ENCODE results near the gene FGGY. TPM values are rescaled to one million over a fixed set of nuclear protein-coding genes. Genes with fewer than 3 reads are reported as not detected.

The FGGY gene
- total RNA-seq, 1 experiment from 2014 or later: 12.0 TPM

DNA sequence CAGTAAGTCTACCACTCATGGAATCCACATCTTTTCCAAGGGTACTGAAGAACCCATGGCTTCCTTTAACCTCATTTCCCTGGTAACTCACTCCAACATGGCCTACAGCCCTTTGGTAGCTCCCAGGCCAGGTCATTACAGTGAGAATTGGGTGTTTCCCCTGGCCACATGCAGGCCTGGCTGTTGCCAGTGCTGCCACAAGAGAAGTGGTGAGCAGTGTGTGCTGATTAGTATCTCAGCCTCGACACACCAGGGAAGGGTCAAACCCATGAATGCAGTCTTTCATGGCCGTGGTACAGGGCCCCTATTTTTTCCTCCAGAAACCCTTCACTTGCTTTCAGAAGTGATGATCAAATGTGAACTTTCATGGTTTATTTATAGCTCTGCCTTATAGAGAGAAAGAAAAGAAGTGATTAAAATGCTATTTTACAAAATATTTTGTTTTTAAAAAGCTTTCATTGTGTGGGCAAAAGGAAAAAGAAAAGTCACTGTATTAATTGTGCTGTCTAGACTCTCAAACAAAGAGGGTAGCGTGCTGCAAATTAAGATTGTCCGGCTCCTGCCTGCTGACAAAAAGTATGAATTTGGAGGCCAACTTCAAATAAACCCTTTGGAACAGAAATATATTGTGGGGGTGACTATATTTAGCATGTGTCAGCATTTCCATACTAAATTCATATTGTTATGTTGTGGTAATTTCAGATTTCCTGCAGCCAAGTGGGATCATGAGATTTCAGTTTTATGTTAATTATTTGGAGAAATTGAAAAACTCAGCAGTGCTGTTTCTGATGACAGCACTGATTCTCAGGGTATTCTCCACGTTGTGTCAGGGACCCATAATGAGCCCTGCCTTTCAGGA, 455.9 kb downstream of the FGGY start:
- ChIA-PET POLR2A (no interaction called here), CTCF (no interaction called here)
- Mint-ChIP-seq H3K4me1 (peaks cover 6% of the 10 kb centered on the region), H3K27ac (no peak overlapping the region), H3K36me3 (no peaks in the 10 kb centered on the region), H3K4me3 (no peak overlapping the region), H3K9me3 (no peaks in the 10 kb centered on the region), H3K27me3 (ENCODE audit: low read depth) (no peaks in the 10 kb centered on the region)
- no peak for ATAC-seq
- TF ChIP-seq, protein P1, sequence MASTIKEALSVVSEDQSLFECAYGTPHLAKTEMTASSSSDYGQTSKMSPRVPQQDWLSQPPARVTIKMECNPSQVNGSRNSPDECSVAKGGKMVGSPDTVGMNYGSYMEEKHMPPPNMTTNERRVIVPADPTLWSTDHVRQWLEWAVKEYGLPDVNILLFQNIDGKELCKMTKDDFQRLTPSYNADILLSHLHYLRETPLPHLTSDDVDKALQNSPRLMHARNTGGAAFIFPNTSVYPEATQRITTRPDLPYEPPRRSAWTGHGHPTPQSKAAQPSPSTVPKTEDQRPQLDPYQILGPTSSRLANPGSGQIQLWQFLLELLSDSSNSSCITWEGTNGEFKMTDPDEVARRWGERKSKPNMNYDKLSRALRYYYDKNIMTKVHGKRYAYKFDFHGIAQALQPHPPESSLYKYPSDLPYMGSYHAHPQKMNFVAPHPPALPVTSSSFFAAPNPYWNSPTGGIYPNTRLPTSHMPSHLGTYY (CRISPR knock-in tag; IDR thresholded peaks at IDR 0.05): no peak
- TF ChIP-seq NR3C1 (CRISPR knock-in tag; conservative IDR thresholded peaks at IDR 0.05; ENCODE audit: low read depth) (no peak), CREM (CRISPR knock-in tag; IDR thresholded peaks at IDR 0.05) (no peak), MYBL2 (CRISPR knock-in tag; IDR thresholded peaks at IDR 0.05) (no peak), IRF2 (CRISPR knock-in tag; IDR thresholded peaks at IDR 0.05; ENCODE audit: borderline replicate concordance, low read depth) (no peak), TEAD4 (CRISPR knock-in tag; IDR thresholded peaks at IDR 0.05) (no peak), NFYB (CRISPR knock-in tag; conservative IDR thresholded peaks at IDR 0.05; ENCODE audit: low read depth) (no peak), ZNF317 (CRISPR knock-in tag; IDR thresholded peaks at IDR 0.05; ENCODE audit: borderline replicate concordance, low read depth) (no peak), ZNF219 (CRISPR knock-in tag; IDR thresholded peaks at IDR 0.05; ENCODE audit: borderline replicate concordance) (no peak), FOXK1 (CRISPR knock-in tag; IDR thresholded peaks at IDR 0.05) (no peak), PRRX2 (CRISPR knock-in tag; IDR thresholded peaks at IDR 0.05) (no peak)
- TF ChIP-seq, protein P2, sequence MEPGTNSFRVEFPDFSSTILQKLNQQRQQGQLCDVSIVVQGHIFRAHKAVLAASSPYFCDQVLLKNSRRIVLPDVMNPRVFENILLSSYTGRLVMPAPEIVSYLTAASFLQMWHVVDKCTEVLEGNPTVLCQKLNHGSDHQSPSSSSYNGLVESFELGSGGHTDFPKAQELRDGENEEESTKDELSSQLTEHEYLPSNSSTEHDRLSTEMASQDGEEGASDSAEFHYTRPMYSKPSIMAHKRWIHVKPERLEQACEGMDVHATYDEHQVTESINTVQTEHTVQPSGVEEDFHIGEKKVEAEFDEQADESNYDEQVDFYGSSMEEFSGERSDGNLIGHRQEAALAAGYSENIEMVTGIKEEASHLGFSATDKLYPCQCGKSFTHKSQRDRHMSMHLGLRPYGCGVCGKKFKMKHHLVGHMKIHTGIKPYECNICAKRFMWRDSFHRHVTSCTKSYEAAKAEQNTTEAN (CRISPR knock-in tag; IDR thresholded peaks at IDR 0.05): no peak
- TF ChIP-seq, protein P3, sequence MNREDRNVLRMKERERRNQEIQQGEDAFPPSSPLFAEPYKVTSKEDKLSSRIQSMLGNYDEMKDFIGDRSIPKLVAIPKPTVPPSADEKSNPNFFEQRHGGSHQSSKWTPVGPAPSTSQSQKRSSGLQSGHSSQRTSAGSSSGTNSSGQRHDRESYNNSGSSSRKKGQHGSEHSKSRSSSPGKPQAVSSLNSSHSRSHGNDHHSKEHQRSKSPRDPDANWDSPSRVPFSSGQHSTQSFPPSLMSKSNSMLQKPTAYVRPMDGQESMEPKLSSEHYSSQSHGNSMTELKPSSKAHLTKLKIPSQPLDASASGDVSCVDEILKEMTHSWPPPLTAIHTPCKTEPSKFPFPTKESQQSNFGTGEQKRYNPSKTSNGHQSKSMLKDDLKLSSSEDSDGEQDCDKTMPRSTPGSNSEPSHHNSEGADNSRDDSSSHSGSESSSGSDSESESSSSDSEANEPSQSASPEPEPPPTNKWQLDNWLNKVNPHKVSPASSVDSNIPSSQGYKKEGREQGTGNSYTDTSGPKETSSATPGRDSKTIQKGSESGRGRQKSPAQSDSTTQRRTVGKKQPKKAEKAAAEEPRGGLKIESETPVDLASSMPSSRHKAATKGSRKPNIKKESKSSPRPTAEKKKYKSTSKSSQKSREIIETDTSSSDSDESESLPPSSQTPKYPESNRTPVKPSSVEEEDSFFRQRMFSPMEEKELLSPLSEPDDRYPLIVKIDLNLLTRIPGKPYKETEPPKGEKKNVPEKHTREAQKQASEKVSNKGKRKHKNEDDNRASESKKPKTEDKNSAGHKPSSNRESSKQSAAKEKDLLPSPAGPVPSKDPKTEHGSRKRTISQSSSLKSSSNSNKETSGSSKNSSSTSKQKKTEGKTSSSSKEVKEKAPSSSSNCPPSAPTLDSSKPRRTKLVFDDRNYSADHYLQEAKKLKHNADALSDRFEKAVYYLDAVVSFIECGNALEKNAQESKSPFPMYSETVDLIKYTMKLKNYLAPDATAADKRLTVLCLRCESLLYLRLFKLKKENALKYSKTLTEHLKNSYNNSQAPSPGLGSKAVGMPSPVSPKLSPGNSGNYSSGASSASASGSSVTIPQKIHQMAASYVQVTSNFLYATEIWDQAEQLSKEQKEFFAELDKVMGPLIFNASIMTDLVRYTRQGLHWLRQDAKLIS (CRISPR knock-in tag; IDR thresholded peaks at IDR 0.05; ENCODE audit: borderline replicate concordance): no peak
- no peak for DNase-seq (ENCODE audit: low spot score)

DNA sequence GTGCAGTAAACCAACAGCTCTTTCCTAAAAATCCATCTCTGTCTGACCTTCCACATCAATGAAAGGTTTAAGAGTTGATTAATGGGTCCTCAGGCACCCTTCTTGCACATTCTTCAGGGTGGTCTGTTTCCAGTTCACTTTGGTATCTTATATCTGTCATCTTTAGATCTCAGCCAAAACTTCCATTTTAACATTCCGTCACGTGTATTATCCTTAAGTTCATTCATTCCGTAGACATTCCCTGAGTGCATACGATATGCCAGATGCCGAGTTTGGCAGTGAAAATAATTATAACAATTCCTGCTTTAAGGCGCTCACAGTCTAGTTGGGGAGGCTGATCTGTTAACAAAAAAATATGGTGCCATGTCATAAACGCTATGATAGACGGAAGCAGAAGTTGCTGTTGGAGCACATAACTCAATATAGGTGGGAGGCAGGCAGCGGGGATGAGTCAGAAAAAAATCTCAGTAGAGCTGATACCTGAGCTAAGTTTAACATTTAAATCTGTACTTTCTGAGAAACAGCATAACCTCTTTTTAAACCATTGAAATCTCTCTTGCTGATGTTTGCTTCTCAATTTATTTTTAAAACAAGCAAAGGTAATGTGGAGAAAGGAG, 458.3 kb downstream of the FGGY start:
- CTCF ChIA-PET: no interaction called here
- Mint-ChIP-seq H3K27ac (no peak overlapping the region), H3K36me3 (no peaks in the 10 kb centered on the region), H3K9me3 (no peaks in the 10 kb centered on the region), H3K4me3 (no peak overlapping the region), H3K4me1 (peaks cover 10% of the 10 kb centered on the region), H3K27me3 (ENCODE audit: low read depth) (0 out of 2 replicates have a peak, but pooled peaks cover 6% of the 10 kb centered on the region)
- POLR2A ChIA-PET: no interaction called here
- DNase-seq (ENCODE audit: low spot score) (no peak), ATAC-seq (no peak)
- TF ChIP-seq, protein P4, sequence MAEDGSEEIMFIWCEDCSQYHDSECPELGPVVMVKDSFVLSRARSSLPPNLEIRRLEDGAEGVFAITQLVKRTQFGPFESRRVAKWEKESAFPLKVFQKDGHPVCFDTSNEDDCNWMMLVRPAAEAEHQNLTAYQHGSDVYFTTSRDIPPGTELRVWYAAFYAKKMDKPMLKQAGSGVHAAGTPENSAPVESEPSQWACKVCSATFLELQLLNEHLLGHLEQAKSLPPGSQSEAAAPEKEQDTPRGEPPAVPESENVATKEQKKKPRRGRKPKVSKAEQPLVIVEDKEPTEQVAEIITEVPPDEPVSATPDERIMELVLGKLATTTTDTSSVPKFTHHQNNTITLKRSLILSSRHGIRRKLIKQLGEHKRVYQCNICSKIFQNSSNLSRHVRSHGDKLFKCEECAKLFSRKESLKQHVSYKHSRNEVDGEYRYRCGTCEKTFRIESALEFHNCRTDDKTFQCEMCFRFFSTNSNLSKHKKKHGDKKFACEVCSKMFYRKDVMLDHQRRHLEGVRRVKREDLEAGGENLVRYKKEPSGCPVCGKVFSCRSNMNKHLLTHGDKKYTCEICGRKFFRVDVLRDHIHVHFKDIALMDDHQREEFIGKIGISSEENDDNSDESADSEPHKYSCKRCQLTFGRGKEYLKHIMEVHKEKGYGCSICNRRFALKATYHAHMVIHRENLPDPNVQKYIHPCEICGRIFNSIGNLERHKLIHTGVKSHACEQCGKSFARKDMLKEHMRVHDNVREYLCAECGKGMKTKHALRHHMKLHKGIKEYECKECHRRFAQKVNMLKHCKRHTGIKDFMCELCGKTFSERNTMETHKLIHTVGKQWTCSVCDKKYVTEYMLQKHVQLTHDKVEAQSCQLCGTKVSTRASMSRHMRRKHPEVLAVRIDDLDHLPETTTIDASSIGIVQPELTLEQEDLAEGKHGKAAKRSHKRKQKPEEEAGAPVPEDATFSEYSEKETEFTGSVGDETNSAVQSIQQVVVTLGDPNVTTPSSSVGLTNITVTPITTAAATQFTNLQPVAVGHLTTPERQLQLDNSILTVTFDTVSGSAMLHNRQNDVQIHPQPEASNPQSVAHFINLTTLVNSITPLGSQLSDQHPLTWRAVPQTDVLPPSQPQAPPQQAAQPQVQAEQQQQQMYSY (CRISPR knock-in tag; IDR thresholded peaks at IDR 0.05): no peak
- TF ChIP-seq FOXK1 (CRISPR knock-in tag; IDR thresholded peaks at IDR 0.05): no peak
- TF ChIP-seq, protein P5, sequence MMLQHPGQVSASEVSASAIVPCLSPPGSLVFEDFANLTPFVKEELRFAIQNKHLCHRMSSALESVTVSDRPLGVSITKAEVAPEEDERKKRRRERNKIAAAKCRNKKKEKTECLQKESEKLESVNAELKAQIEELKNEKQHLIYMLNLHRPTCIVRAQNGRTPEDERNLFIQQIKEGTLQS (CRISPR knock-in tag; conservative IDR thresholded peaks at IDR 0.05): no peak
- no peak for TF ChIP-seq NFATC4 (CRISPR knock-in tag; IDR thresholded peaks at IDR 0.05)
- TF ChIP-seq ATF1 (CRISPR knock-in tag; IDR thresholded peaks at IDR 0.05): no peak
- no peak for TF ChIP-seq NFYB (CRISPR knock-in tag; conservative IDR thresholded peaks at IDR 0.05; ENCODE audit: low read depth)
- TF ChIP-seq CBFB (CRISPR knock-in tag; IDR thresholded peaks at IDR 0.05; ENCODE audit: low read depth): no peak
- TF ChIP-seq ZNF263 (CRISPR knock-in tag; IDR thresholded peaks at IDR 0.05; ENCODE audit: low read depth): no peak
- TF ChIP-seq SMAD4 (CRISPR knock-in tag; IDR thresholded peaks at IDR 0.05): no peak
- no peak for TF ChIP-seq PRRX2 (CRISPR knock-in tag; IDR thresholded peaks at IDR 0.05)
- TF ChIP-seq, protein P6, sequence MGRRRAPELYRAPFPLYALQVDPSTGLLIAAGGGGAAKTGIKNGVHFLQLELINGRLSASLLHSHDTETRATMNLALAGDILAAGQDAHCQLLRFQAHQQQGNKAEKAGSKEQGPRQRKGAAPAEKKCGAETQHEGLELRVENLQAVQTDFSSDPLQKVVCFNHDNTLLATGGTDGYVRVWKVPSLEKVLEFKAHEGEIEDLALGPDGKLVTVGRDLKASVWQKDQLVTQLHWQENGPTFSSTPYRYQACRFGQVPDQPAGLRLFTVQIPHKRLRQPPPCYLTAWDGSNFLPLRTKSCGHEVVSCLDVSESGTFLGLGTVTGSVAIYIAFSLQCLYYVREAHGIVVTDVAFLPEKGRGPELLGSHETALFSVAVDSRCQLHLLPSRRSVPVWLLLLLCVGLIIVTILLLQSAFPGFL (CRISPR knock-in tag; IDR thresholded peaks at IDR 0.05; ENCODE audit: borderline replicate concordance): no peak

Measured in WTC11 (cell line).